WI38 (cell line): ENCODE data around the gene ELOB.

ENCODE experiments used
- H3K4me3 ChIP-seq: 2 replicates; pipeline ENCODE4 v1.5.1; 2011; ENCODE audit warnings: low read depth, mild to moderate bottlenecking, control low read depth, low read length
- CTCF ChIP-seq: IDR thresholded peaks from 2 replicates; pipeline ENCODE4 v1.5.1; 2012; ENCODE audit warnings: low read depth, mild to moderate bottlenecking, control low read depth, low read length

Gene ELOB

GRCh38 chr16:2748757-2749455 is 28.2 kb downstream of the ELOB start:
- no peak for TF ChIP-seq CTCF

GRCh38 chr16:2745961-2746360 is 31.1 kb downstream of the ELOB start:
- no peak for TF ChIP-seq CTCF
- H3K4me3 ChIP-seq = no peak overlapping the region

More at GRCh38 chr16:2748757-2749455, 28.2 kb downstream of the ELOB start:
- H3K4me3 ChIP-seq = no peak overlapping the region

GRCh38 chr16:2745116-2745890 is 31.8 kb downstream of the ELOB start:
- no peak overlapping the region for H3K4me3 ChIP-seq
- TF ChIP-seq CTCF = no peak

GRCh38 chr16:2744711-2745110 is 32.4 kb downstream of the ELOB start:
- no peak overlapping the region for H3K4me3 ChIP-seq
- TF ChIP-seq CTCF = no peak

- no peak for TF ChIP-seq CTCF
- H3K4me3 ChIP-seq = no peak overlapping the region
Measured at GRCh38 chr16:2743007-2743810, 33.9 kb downstream of the ELOB start.

- H3K4me3 ChIP-seq = no peak overlapping the region
- TF ChIP-seq CTCF = no peak
Measured at GRCh38 chr16:2742323-2743006, 34.6 kb downstream of the ELOB start.
